ENCODE results near the gene DUOXA1. TPM values are rescaled to one million over a fixed set of nuclear protein-coding genes. Genes with fewer than 3 reads are reported as not detected.

The DUOXA1 gene
- total and polyA plus RNA-seq, 9 of the 15 experiments (the other 6 are each of a cell fraction or from before 2014, with no cell fraction given): 0.17 to 0.74 (median 0.24) TPM; not detected in 6

DNA sequence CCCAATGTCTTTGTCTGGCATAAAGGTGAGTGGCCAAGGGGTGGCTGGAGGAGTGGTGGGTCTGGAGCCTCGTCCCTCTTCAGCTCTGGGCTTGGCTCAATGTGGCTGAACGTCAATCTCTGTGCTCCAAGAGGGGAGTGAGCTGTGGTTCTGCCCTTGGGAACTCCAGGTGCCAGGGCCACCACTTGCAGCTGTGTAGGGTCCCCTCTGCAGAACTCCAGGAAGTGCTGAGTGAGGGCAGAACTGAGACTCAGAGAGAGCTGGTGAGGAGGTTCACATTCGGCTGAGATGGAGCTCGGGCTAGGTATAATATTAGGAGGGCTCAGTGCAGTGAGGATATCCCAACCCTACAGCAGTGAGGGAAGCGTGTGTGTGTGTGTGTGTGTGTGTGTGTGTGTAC lies 11.7 kb upstream of the DUOXA1 start:
- no peak for FAIRE-seq
- Histone ChIP-seq H3K9me1 (ENCODE audit: control insufficient read depth, insufficient read depth, low read length) (no peaks in the 10 kb centered on the region), H3K27ac (ENCODE audit: extremely low read depth, low read depth, low read length) (no peak overlapping the region), H3K4me1 (replicated peaks in 1 of 2; ENCODE audit: control insufficient read depth in 2 of 2, insufficient read depth in 2 of 2, low read length in 2 of 2) (peaks cover 0 to 8% of the 10 kb centered on the region in 2 experiments; a peak in 2 of 5 replicates), H3K79me2 (ENCODE audit: control insufficient read depth, insufficient read depth, low read length) (no peaks in the 10 kb centered on the region), H4K20me1 (replicated peaks; ENCODE audit: control insufficient read depth, insufficient read depth, low read length) (0 out of 2 replicates have a peak, but pooled peaks cover 3% of the 10 kb centered on the region), H3K9ac (ENCODE audit: insufficient read depth in 1 of 2, low read depth in 2 of 2, low read length in 2 of 2) (no peak overlapping the region), H3K9me3 (replicated peaks; ENCODE audit: control insufficient read depth, insufficient read depth, low read depth, low read length) (no peaks in the 10 kb centered on the region), H3K4me2 (ENCODE audit: insufficient read depth, low read length) (no peak overlapping the region), H2AFZ (ENCODE audit: low read depth, low read length) (no peak overlapping the region), H3K4me3 (no peak overlapping the region), H3K36me3 (ENCODE audit: control insufficient read depth, insufficient read depth, low read length) (no peaks in the 10 kb centered on the region), H3K27me3 (ENCODE audit: control insufficient read depth in 2 of 2, insufficient read depth in 2 of 2, low read length in 2 of 2) (peaks cover 14 to 34% of the 10 kb centered on the region in 2 experiments)
- in situ Hi-C loops (cut with MboI) (no loop called here), intact Hi-C loops (cut with micrococcal nuclease) (no loop called here)
- no TSS peak for BruUV-seq (replicated peaks)
- 6% methylated on average over 5 of the region's 5 CpGs for WGBS (ENCODE audit: insufficient coverage, low coverage, missing lambda C conversion rate)
- POLR2A ChIA-PET: interaction anchor here (0.6 kb wide), 1 partner anchor 60 kb away, joined by 3 read pairs; no protein-coding TSS in a partner anchor
- ATAC-seq: no peak
- CTCF ChIA-PET (ENCODE audit: low intra/inter-chr PET ratio): no interaction called here
- DNase-seq (ENCODE audit: extremely low read depth in 1 of 4, low spot score in 3 of 4): no peak
- TF ChIP-seq, protein P1, sequence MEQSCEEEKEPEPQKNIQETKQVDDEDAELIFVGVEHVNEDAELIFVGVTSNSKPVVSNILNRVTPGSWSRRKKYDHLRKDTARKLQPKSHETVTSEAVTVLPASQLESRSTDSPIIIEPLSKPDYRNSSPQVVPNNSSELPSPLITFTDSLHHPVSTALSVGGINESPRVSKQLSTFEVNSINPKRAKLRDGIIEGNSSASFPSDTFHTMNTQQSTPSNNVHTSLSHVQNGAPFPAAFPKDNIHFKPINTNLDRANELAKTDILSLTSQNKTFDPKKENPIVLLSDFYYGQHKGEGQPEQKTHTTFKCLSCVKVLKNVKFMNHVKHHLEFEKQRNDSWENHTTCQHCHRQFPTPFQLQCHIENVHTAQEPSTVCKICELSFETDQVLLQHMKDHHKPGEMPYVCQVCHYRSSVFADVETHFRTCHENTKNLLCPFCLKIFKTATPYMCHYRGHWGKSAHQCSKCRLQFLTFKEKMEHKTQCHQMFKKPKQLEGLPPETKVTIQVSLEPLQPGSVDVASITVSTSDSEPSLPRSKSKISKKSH (CRISPR knock-in tag; IDR thresholded peaks at IDR 0.05): no peak
- TF ChIP-seq PTRF (tag; IDR thresholded peaks at IDR 0.05): no peak
- TF ChIP-seq FIP1L1 (IDR thresholded peaks at IDR 0.05; ENCODE audit: low read depth, low read length, poor library complexity, severe bottlenecking): no peak
- TF ChIP-seq SMARCC2 (IDR thresholded peaks at IDR 0.05; ENCODE audit: low read depth): no peak
- no peak for TF ChIP-seq ATF1 (CRISPR knock-in tag; IDR thresholded peaks at IDR 0.05)
- TF ChIP-seq ATF1 (tag; IDR thresholded peaks at IDR 0.05): no peak
- no peak for TF ChIP-seq ZC3H4 (CRISPR knock-in tag; IDR thresholded peaks at IDR 0.05; ENCODE audit: borderline replicate concordance)
- no peak for TF ChIP-seq CXXC5 (CRISPR knock-in tag; IDR thresholded peaks at IDR 0.05)
- TF ChIP-seq CC2D1A (IDR thresholded peaks at IDR 0.05): no peak
- no peak for TF ChIP-seq ZBTB17 (CRISPR knock-in tag; IDR thresholded peaks at IDR 0.05)
- no peak for TF ChIP-seq NRF1 (conservative IDR thresholded peaks at IDR 0.05 in 1 of 2, IDR thresholded peaks at IDR 0.05 in 1 of 2)
- TF ChIP-seq PHTF2 (CRISPR knock-in tag; IDR thresholded peaks at IDR 0.05): no peak
- no peak for TF ChIP-seq KDM2B (CRISPR knock-in tag; IDR thresholded peaks at IDR 0.05)
